PC-9 (cell line): ENCODE measurements around the gene ATP11C. TPM values are rescaled to one million over a fixed set of nuclear protein-coding genes. Genes with fewer than 3 reads are reported as not detected.
A peak's percentile ranks its signal among the peaks of the same experiment; 100 is the strongest.

Experiments
- BruUV-seq: library from RNA; stranded (reverse); fragments of 400-500 nt; replicated peaks from 2 replicates; lab custom pipeline; 2021; lab: Mats Ljungman, UMichigan
- CTCF ChIA-PET: fragments of 300-600 bp; sonication (Branson Sonifier 250); formaldehyde crosslinking; loops from one replicate; lab custom pipeline; 2022; ENCODE audit warnings: antibody characterized with exemption; lab: Charles Lee
- POLR2A ChIA-PET: fragments of 300-600 bp; sonication (Branson Sonifier 250); formaldehyde crosslinking; loops from one replicate; lab custom pipeline; 2022; ENCODE audit warnings: antibody characterized with exemption; ENCODE audit not compliant: unreplicated experiment; lab: Charles Lee
- DNase-seq, 2 experiments: peaks; one replicate each; pipeline versions ENCODE4 v3.0.0 to v3.0.0-alpha.2; 2015 to 2022; ENCODE audit warnings: mixed read lengths in 1 of 2
- H2AFZ ChIP-seq: fragments of 200-600 bp; sonication (generic); 2 replicates; pipeline ENCODE4 v1.8.1; 2017; ENCODE audit warnings: antibody characterized with exemption
- H3F3A ChIP-seq: fragments of 200-600 bp; sonication (generic); 2 replicates; pipeline ENCODE4 v1.8.1; 2017; ENCODE audit warnings: antibody characterized with exemption, mild to moderate bottlenecking, low read depth; ENCODE audit not compliant: insufficient read depth
- H3K27ac ChIP-seq: fragments of 200-600 bp; sonication (generic); 2 replicates; pipeline ENCODE4 v1.6.1; 2016; ENCODE audit warnings: mixed run types
- H3K27me3 ChIP-seq: fragments of 200-600 bp; sonication (generic); 2 replicates; pipeline ENCODE4 v1.6.1; 2016; ENCODE audit warnings: low read depth, mixed run types; ENCODE audit not compliant: insufficient read depth
- H3K36me3 ChIP-seq: fragments of 200-600 bp; sonication (generic); 2 replicates; pipeline ENCODE4 v1.6.1; 2016; ENCODE audit warnings: low read depth, mixed run types
- H3K4me1 ChIP-seq: fragments of 200-600 bp; sonication (generic); replicated peaks from 2 replicates; pipeline ENCODE4 v1.6.1; 2016; ENCODE audit warnings: mixed run types; ENCODE audit not compliant: insufficient read depth
- H3K4me2 ChIP-seq: fragments of 200-600 bp; sonication (generic); 2 replicates; pipeline ENCODE4 v1.6.1; 2017; ENCODE audit warnings: mixed run types
- H3K4me3 ChIP-seq: fragments of 200-600 bp; sonication (generic); 2 replicates; pipeline ENCODE4 v1.6.1; 2016; ENCODE audit warnings: mixed run types
- H3K79me2 ChIP-seq: fragments of 200-600 bp; sonication (generic); 2 replicates; pipeline ENCODE4 v1.6.1; 2017; ENCODE audit warnings: low read depth, mixed run types
- H3K9me2 ChIP-seq: fragments of 200-600 bp; sonication (generic); 2 replicates; pipeline ENCODE4 v1.8.1; 2017; ENCODE audit warnings: mild to moderate bottlenecking; ENCODE audit not compliant: insufficient read depth
- H3K9me3 ChIP-seq: fragments of 200-600 bp; sonication (generic); 2 replicates; pipeline ENCODE4 v1.8.1; 2016; ENCODE audit warnings: low read depth; ENCODE audit not compliant: insufficient read depth
- H4K20me1 ChIP-seq: fragments of 200-600 bp; sonication (generic); 2 replicates; pipeline ENCODE4 v1.8.1; 2017; ENCODE audit not compliant: insufficient read depth
- EZH2 ChIP-seq: fragments of 200-600 bp; sonication (generic); IDR thresholded peaks from 2 replicates; pipeline ENCODE4 v1.8.0; 2017; ENCODE audit warnings: antibody characterized with exemption, low read depth
- intact Hi-C: fragments of 100-400 bp; cut with micrococcal nuclease; formaldehyde crosslinking; loops from one replicate; pipeline ENCODE4 v1.10.0; 2022; ENCODE audit not compliant: unreplicated experiment
- total RNA-seq: library from RNA; stranded (reverse); gene quantifications from 2 replicates; pipeline ENCODE4 v1.2.3, GENCODE V29; 2021
- TF ChIP-seq, protein P1 (sequence below): fragments of 200-600 bp; sonication (generic); conservative IDR thresholded peaks from 2 replicates; pipeline ENCODE4 v1.6.1; 2017; ENCODE audit warnings: mixed run types, antibody characterized with exemption, mild to moderate bottlenecking, moderate library complexity

ATP11C gene
- total RNA-seq, 1 experiment from 2014 or later = 13.0 TPM

GRCh38 chrX:139738581-139738980 lies 194.3 kb downstream of the ATP11C start:
- DNase-seq = peak in 1 of 2 experiments; percentile 10
- Histone ChIP-seq H3K27ac (no peak overlapping the region), H3K27me3 (no peaks in the 10 kb centered on the region), H3K4me2 (no peak overlapping the region), H3F3A (peaks cover 10% of the 10 kb centered on the region; the same call in 1 of the 2 replicates), H3K79me2 (no peaks in the 10 kb centered on the region), H3K4me3 (no peak overlapping the region), H3K9me2 (no peaks in the 10 kb centered on the region), H3K9me3 (no peaks in the 10 kb centered on the region), H3K36me3 (no peaks in the 10 kb centered on the region), H4K20me1 (no peaks in the 10 kb centered on the region), H3K4me1 (peaks cover 10% of the 10 kb centered on the region), H2AFZ (no peak overlapping the region)
- TF ChIP-seq EZH2 = no peak
- TF ChIP-seq, protein P1, sequence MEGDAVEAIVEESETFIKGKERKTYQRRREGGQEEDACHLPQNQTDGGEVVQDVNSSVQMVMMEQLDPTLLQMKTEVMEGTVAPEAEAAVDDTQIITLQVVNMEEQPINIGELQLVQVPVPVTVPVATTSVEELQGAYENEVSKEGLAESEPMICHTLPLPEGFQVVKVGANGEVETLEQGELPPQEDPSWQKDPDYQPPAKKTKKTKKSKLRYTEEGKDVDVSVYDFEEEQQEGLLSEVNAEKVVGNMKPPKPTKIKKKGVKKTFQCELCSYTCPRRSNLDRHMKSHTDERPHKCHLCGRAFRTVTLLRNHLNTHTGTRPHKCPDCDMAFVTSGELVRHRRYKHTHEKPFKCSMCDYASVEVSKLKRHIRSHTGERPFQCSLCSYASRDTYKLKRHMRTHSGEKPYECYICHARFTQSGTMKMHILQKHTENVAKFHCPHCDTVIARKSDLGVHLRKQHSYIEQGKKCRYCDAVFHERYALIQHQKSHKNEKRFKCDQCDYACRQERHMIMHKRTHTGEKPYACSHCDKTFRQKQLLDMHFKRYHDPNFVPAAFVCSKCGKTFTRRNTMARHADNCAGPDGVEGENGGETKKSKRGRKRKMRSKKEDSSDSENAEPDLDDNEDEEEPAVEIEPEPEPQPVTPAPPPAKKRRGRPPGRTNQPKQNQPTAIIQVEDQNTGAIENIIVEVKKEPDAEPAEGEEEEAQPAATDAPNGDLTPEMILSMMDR = no peak
- ChIA-PET POLR2A (interaction anchor here (0.7 kb wide), 1 partner anchor 903 kb away, joined by 4 read pairs; no protein-coding TSS in a partner anchor), CTCF (no interaction called here)
- intact Hi-C loops = loop anchor here (2.0 kb wide), 1 partner anchor 194 kb away; the partner anchor contains the start of gene ATP11C
- BruUV-seq = no TSS peak

- Histone ChIP-seq H3K79me2 (no peaks in the 10 kb centered on the region), H2AFZ (no peak overlapping the region), H3K4me3 (no peak overlapping the region), H3K4me1 (peaks cover 10% of the 10 kb centered on the region), H3K4me2 (no peak overlapping the region), H4K20me1 (no peaks in the 10 kb centered on the region), H3K9me2 (no peaks in the 10 kb centered on the region), H3F3A (peaks cover 10% of the 10 kb centered on the region; the same call in 1 of the 2 replicates), H3K9me3 (no peaks in the 10 kb centered on the region), H3K27ac (no peak overlapping the region), H3K27me3 (no peaks in the 10 kb centered on the region), H3K36me3 (no peaks in the 10 kb centered on the region)
- no TSS peak for BruUV-seq
- DNase-seq = no peak
- POLR2A ChIA-PET = no interaction called here
- TF ChIP-seq EZH2 = no peak
- TF ChIP-seq, protein P1 = no peak
- intact Hi-C loops = no loop called here
- CTCF ChIA-PET = no interaction called here
Observed at GRCh38 chrX:139736151-139736550, 196.7 kb downstream of the ATP11C start.

- H3K9me2 ChIP-seq = no peaks in the 10 kb centered on the region
Observed at GRCh38 chrX:139734996-139735395, 197.9 kb downstream of the ATP11C start.

More at GRCh38 chrX:139734996-139735395, 197.9 kb downstream of the ATP11C start:
- intact Hi-C loops = no loop called here
- Histone ChIP-seq H3K9me3 (no peaks in the 10 kb centered on the region), H3K36me3 (no peaks in the 10 kb centered on the region), H3K4me1 (peaks cover 10% of the 10 kb centered on the region), H3K27ac (no peak overlapping the region), H3K4me3 (no peak overlapping the region), H4K20me1 (no peaks in the 10 kb centered on the region), H2AFZ (no peak overlapping the region), H3K4me2 (no peak overlapping the region), H3K27me3 (no peaks in the 10 kb centered on the region), H3K79me2 (no peaks in the 10 kb centered on the region), H3F3A (peaks cover 10% of the 10 kb centered on the region; the same call in 1 of the 2 replicates)
- no peak for DNase-seq
- POLR2A ChIA-PET = no interaction called here
- no peak for TF ChIP-seq EZH2
- TF ChIP-seq, protein P1 = no peak
- BruUV-seq = no TSS peak
- CTCF ChIA-PET = no interaction called here
